SU-DHL-6 (cell line): ENCODE results near the gene HEATR3.

Experiments
- H2AFZ ChIP-seq: fragments of 200-600 bp; sonication (generic); 2 replicates; pipeline ENCODE4 v1.6.1; 2014; ENCODE audit warnings: low read depth, mild to moderate bottlenecking, moderate library complexity, mixed read lengths, antibody characterized with exemption, low read length; ENCODE audit not compliant: severe bottlenecking
- H3F3A ChIP-seq: fragments of 200-600 bp; shearing (Covaris generic); 2 replicates; pipeline ENCODE4 v1.6.0; 2016; ENCODE audit warnings: antibody characterized with exemption, mild to moderate bottlenecking; ENCODE audit not compliant: insufficient read depth
- H3K27ac ChIP-seq: fragments of 200-600 bp; sonication (generic); 2 replicates; pipeline ENCODE4 v1.5.1; 2016; ENCODE audit warnings: low read depth, mild to moderate bottlenecking, low read length, moderate library complexity, mixed read lengths
- H3K27me3 ChIP-seq: fragments of 200-600 bp; sonication (generic), shearing (Covaris generic); 2 replicates; pipeline ENCODE4 v1.6.0; 2014; ENCODE audit warnings: mild to moderate bottlenecking, low read length
- H3K36me3 ChIP-seq: fragments of 200-600 bp; sonication (generic); 2 replicates; pipeline ENCODE4 v1.6.1; 2014; ENCODE audit warnings: mild to moderate bottlenecking, low read length, mixed read lengths
- H3K4me2 ChIP-seq: fragments of 300-600, 200-600 bp; shearing (Covaris generic), sonication (generic); 2 replicates; pipeline ENCODE4 v1.6.0; 2014; ENCODE audit warnings: low read length, low read depth, mild to moderate bottlenecking; ENCODE audit not compliant: poor library complexity, severe bottlenecking
- H3K4me3 ChIP-seq: fragments of 200-600 bp; sonication (generic); 2 replicates; pipeline ENCODE4 v1.5.1; 2014; ENCODE audit warnings: antibody characterized with exemption, low read length, mild to moderate bottlenecking, mixed read lengths; ENCODE audit not compliant: insufficient read depth, poor library complexity, severe bottlenecking
- H3K79me2 ChIP-seq: fragments of 200-600 bp; sonication (generic); 2 replicates; pipeline ENCODE4 v1.6.1; 2014; ENCODE audit warnings: mild to moderate bottlenecking, low read length, moderate library complexity; ENCODE audit not compliant: insufficient read depth
- H3K9ac ChIP-seq: fragments of 200-600 bp; sonication (generic); 2 replicates; pipeline ENCODE4 v1.7.0; 2014; ENCODE audit warnings: mild to moderate bottlenecking, low read length
- H3K9me2 ChIP-seq: fragments of 200-600 bp; sonication (generic); replicated peaks from 2 replicates; pipeline ENCODE4 v1.6.1; 2014; ENCODE audit warnings: low read length; ENCODE audit not compliant: insufficient read depth
- H3K9me3 ChIP-seq: fragments of 200-600 bp; sonication (generic); 2 replicates; pipeline ENCODE4 v1.6.1; 2014; ENCODE audit warnings: low read length, mixed read lengths; ENCODE audit not compliant: insufficient read depth
- H4K20me1 ChIP-seq: fragments of 200-600 bp; sonication (generic); 2 replicates; pipeline ENCODE4 v1.6.1; 2014; ENCODE audit warnings: low read depth, mild to moderate bottlenecking, antibody characterized with exemption, low read length, moderate library complexity, mixed read lengths
- EZH2phosphoT487 ChIP-seq: fragments of 200-600 bp; sonication (generic), shearing (Covaris generic); conservative IDR thresholded peaks from 2 replicates; pipeline ENCODE4 v1.6.1; 2018; ENCODE audit warnings: mild to moderate bottlenecking, antibody characterized with exemption, low read length, moderate library complexity, mixed read lengths
- TF ChIP-seq, protein P1 (sequence below): fragments of 200-600 bp; sonication (generic); IDR thresholded peaks from one replicate; pipeline ENCODE4 v1.5.1; 2017; ENCODE audit warnings: antibody characterized with exemption, mild to moderate bottlenecking, low read length, moderate library complexity; ENCODE audit not compliant: insufficient read depth, poor library complexity, severe bottlenecking

HEATR3 gene

GRCh38 chr16:50069060-50069459, 3.3 kb downstream of the HEATR3 start:
- Histone ChIP-seq H3K27ac (no peak overlapping the region), H3K9me2 (no peaks in the 10 kb centered on the region), H3K9ac (no peak overlapping the region), H3K79me2 (peaks cover 56% of the 10 kb centered on the region), H3K4me3 (no peak overlapping the region), H3K9me3 (no peaks in the 10 kb centered on the region), H3K4me2 (no peak overlapping the region), H4K20me1 (no peaks in the 10 kb centered on the region), H3K27me3 (no peaks in the 10 kb centered on the region), H2AFZ (no peak overlapping the region), H3F3A (no peaks in the 10 kb centered on the region), H3K36me3 (peaks cover 20% of the 10 kb centered on the region; the same call in 1 of the 2 replicates)
- TF ChIP-seq, protein P1, sequence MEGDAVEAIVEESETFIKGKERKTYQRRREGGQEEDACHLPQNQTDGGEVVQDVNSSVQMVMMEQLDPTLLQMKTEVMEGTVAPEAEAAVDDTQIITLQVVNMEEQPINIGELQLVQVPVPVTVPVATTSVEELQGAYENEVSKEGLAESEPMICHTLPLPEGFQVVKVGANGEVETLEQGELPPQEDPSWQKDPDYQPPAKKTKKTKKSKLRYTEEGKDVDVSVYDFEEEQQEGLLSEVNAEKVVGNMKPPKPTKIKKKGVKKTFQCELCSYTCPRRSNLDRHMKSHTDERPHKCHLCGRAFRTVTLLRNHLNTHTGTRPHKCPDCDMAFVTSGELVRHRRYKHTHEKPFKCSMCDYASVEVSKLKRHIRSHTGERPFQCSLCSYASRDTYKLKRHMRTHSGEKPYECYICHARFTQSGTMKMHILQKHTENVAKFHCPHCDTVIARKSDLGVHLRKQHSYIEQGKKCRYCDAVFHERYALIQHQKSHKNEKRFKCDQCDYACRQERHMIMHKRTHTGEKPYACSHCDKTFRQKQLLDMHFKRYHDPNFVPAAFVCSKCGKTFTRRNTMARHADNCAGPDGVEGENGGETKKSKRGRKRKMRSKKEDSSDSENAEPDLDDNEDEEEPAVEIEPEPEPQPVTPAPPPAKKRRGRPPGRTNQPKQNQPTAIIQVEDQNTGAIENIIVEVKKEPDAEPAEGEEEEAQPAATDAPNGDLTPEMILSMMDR, result no peak
- TF ChIP-seq EZH2phosphoT487, result no peak

DNA sequence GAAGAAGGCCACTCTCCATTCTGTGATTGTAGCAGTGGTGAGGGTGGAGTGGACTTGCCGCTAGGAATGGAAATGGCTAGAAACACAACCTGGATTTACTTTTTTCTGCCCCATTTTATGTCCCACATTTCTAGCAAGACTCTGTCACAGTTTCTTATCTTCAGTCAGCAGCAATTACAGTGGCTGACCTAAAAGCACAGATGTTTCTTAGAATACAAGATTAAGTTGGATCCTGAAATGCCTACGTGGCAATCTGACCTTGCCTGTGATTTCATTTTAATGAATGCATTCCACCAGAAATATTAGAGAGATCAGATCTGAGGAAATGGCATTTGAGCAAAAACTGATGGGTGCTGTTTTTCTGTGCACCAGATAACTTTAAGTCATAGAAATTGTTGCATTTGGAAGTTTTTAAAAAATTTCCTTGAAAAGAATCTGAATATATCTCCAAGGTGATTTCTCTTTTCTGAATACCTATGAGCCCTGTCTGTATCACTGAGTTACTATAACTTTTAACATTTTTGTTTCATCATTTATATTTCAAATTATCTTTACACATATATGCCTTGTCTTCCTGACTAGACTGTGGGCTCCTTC, 5.4 kb downstream of the HEATR3 start:
- Histone ChIP-seq H3K9me3 (no peaks in the 10 kb centered on the region), H3K9ac (no peak overlapping the region), H2AFZ (no peak overlapping the region), H3K79me2 (peaks cover 56% of the 10 kb centered on the region), H3K27me3 (no peaks in the 10 kb centered on the region), H3K9me2 (no peaks in the 10 kb centered on the region), H3K4me2 (no peak overlapping the region), H3K36me3 (peaks cover 20% of the 10 kb centered on the region; the same call in 1 of the 2 replicates), H3K27ac (no peak overlapping the region), H3F3A (no peaks in the 10 kb centered on the region), H3K4me3 (no peak overlapping the region), H4K20me1 (no peaks in the 10 kb centered on the region)
- TF ChIP-seq EZH2phosphoT487, result no peak
- TF ChIP-seq, protein P1, result no peak

DNA sequence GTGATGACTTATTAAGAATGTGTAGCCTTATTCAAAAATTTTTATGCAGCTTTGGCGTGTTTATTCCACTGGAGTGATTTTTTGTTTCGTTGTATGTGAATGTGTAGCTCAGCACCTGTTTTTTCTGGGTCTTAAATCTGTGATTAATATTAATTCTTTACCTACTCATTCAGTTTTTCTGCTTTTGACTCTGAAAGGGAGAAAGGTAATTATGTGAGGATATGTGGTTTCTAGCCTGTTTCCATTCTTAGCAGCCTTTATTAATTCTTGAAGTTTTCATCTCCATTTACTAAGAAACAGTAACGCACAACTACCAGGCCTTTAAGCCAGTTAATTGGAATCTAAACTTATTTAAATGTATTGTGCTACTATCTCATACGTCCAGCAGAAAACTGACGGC, 7.0 kb downstream of the HEATR3 start:
- Histone ChIP-seq H3K9me2 (no peaks in the 10 kb centered on the region), H3K4me2 (no peak overlapping the region), H3K27ac (no peak overlapping the region), H3K79me2 (peaks cover 42% of the 10 kb centered on the region), H3K27me3 (no peaks in the 10 kb centered on the region), H2AFZ (no peak overlapping the region), H3K9ac (no peak overlapping the region), H4K20me1 (no peaks in the 10 kb centered on the region), H3F3A (no peaks in the 10 kb centered on the region), H3K36me3 (peaks cover 20% of the 10 kb centered on the region; the same call in 1 of the 2 replicates), H3K9me3 (no peaks in the 10 kb centered on the region), H3K4me3 (no peak overlapping the region)
- no peak for TF ChIP-seq EZH2phosphoT487

DNA sequence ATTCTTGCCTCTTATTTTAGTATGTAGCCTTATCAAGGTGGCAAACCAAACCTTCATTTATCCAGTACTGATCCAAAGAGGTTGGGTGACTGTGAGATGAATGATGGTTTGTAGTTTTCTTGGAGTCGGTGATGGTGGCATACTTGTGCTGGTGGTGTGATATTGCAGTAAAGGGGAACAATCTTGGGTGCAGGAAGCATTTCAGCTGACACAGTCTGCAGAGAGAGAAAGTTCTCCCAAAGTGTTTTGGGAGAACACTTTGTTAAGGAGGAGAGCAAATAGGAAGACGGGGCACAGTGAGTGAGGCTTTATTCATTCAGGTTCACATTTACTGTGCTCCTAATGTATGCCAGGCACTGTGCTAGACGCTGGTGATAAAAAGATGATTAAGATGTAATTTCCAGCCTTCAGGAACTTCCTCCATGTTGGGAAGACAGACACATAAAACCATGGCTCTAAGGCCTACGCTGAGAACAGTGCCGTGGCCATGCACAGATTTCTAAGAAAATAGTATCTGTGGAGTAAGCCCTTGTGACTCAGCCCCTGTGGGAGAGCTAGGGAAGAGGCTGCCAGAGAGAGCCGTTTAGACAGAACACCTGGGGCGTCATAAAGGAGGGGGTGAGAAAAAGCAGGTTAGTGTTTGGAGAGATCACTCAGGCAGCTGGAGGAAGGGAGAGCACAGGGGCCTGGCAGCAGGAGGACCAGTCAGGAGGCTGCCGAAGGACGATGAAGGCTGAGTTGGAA, 13.8 kb downstream of the HEATR3 start:
- Histone ChIP-seq H3K27ac (no peak overlapping the region), H3K36me3 (peaks cover 16% of the 10 kb centered on the region), H3K4me3 (no peak overlapping the region), H3F3A (no peaks in the 10 kb centered on the region), H2AFZ (no peak overlapping the region), H3K9me3 (no peaks in the 10 kb centered on the region), H3K79me2 (no peaks in the 10 kb centered on the region), H3K9ac (no peak overlapping the region), H3K9me2 (no peaks in the 10 kb centered on the region), H3K27me3 (no peaks in the 10 kb centered on the region), H4K20me1 (no peaks in the 10 kb centered on the region), H3K4me2 (no peak overlapping the region)
- TF ChIP-seq, protein P1, result no peak
- TF ChIP-seq EZH2phosphoT487, result no peak
